Large intestine (tissue), 3 donors: ENCODE measurements around the gene HEG1. TPM values are rescaled to one million over a fixed set of nuclear protein-coding genes. Genes with fewer than 3 reads are reported as not detected.

Source experiments
- DNase-seq, 2 donors: peaks; one replicate each; pipeline versions ENCODE4 v3.0.0 to v3.0.0-alpha.2; 2013
- H3K27ac ChIP-seq: one replicate; pipeline ENCODE4 v1.5.1; 2013; ENCODE audit warnings: low read length
- H3K27me3 ChIP-seq: 2 replicates; pipeline ENCODE4 v1.6.1; 2013; ENCODE audit warnings: low read length; ENCODE audit not compliant: control insufficient read depth, insufficient read depth
- H3K36me3 ChIP-seq: 2 replicates; pipeline ENCODE4 v1.6.1; 2013; ENCODE audit warnings: low read length; ENCODE audit not compliant: control insufficient read depth, insufficient read depth
- H3K4me1 ChIP-seq: one replicate; pipeline ENCODE4 v1.6.1; 2013; ENCODE audit warnings: low read length; ENCODE audit not compliant: control insufficient read depth, insufficient read depth
- H3K4me3 ChIP-seq: one replicate; pipeline ENCODE4 v1.5.1; 2013; ENCODE audit warnings: low read length
- H3K9me3 ChIP-seq: one replicate; pipeline ENCODE4 v1.6.1; 2013; ENCODE audit warnings: mild to moderate bottlenecking, low read depth, low read length, moderate library complexity; ENCODE audit not compliant: control insufficient read depth
- WGBS: methylation state at CpG from one replicate; pipeline ENCODE4 v1.1.5; 2013; ENCODE audit warnings: low lambda C conversion rate; ENCODE audit not compliant: insufficient coverage; 5-methylcytosine and 5-hydroxymethylcytosine counted together
- polyA plus RNA-seq: library from polyadenylated mRNA; unstranded; fragments of 120-200 nt; gene quantifications from one replicate; pipeline ENCODE4 v1.2.1, GENCODE V29; 2013

The HEG1 gene
- polyA plus RNA-seq, 1 donor: 15.0 TPM

- H3K36me3 ChIP-seq: peaks cover 45% of the 10 kb centered on the region
- WGBS: no CpG with 5 or more reads among the region's 19 CpGs
- no peak for DNase-seq
Measured at GRCh38 chr3:125014570-125015179, 41.1 kb downstream of the HEG1 start.

GRCh38 chr3:125013095-125013494 is 42.7 kb downstream of the HEG1 start:
- H3K36me3 ChIP-seq: peaks cover 39% of the 10 kb centered on the region
- H3K9me3 ChIP-seq: peaks cover 3% of the 10 kb centered on the region
- 100% methylated on average over 1 of the region's 1 CpG for WGBS
- H3K27me3 ChIP-seq: no peaks in the 10 kb centered on the region
- H3K4me3 ChIP-seq: no peak overlapping the region
- DNase-seq: no peak
- no peak overlapping the region for H3K27ac ChIP-seq
- H3K4me1 ChIP-seq: no peaks in the 10 kb centered on the region

More at GRCh38 chr3:125014570-125015179, 41.1 kb downstream of the HEG1 start:
- Histone ChIP-seq H3K27me3 (no peaks in the 10 kb centered on the region), H3K9me3 (peaks cover 3% of the 10 kb centered on the region), H3K27ac (no peak overlapping the region), H3K4me1 (no peaks in the 10 kb centered on the region), H3K4me3 (no peak overlapping the region)

GRCh38 chr3:125011941-125012340 is 43.9 kb downstream of the HEG1 start:
- no peak overlapping the region for H3K4me3 ChIP-seq
- H3K27ac ChIP-seq: no peak overlapping the region
- H3K9me3 ChIP-seq: peaks cover 3% of the 10 kb centered on the region
- no peak for DNase-seq
- no peaks in the 10 kb centered on the region for H3K27me3 ChIP-seq
- 83% methylated on average over 1 of the region's 7 CpGs for WGBS
- H3K4me1 ChIP-seq: no peaks in the 10 kb centered on the region
- H3K36me3 ChIP-seq: peaks cover 39% of the 10 kb centered on the region

DNA sequence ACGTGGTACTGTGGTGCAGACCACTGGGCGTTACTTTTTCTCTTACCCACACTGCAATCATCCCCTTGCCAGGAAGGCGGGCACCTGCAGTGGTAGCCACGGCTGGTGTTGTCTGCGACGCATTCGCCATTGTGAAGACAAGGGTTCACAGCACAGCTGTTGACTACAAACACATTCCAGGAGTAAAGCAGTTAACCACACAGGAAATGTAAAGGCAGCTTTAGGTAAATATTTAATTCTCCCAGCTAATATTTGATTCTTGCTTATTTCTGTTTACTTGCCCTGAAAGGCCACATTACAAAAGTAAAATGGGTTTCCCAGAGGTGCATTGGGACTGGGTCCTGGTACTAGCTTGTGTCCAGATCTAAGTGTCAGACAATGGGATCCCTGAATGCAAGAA is 45.4 kb downstream of the HEG1 start:
- Histone ChIP-seq H3K4me1 (no peaks in the 10 kb centered on the region), H3K27ac (no peak overlapping the region), H3K27me3 (no peaks in the 10 kb centered on the region), H3K36me3 (peaks cover 39% of the 10 kb centered on the region), H3K9me3 (peaks cover 3% of the 10 kb centered on the region), H3K4me3 (no peak overlapping the region)
- DNase-seq: no peak
- no CpG with 5 or more reads among the region's 7 CpGs for WGBS

- H3K9me3 ChIP-seq: peaks cover 3% of the 10 kb centered on the region
- H3K27ac ChIP-seq: no peak overlapping the region
- WGBS: 100% methylated on average over 1 of the region's 4 CpGs
- peaks cover 28% of the 10 kb centered on the region for H3K36me3 ChIP-seq
- no peak overlapping the region for H3K4me3 ChIP-seq
- peaks cover 11% of the 10 kb centered on the region for H3K4me1 ChIP-seq
- H3K27me3 ChIP-seq: no peaks in the 10 kb centered on the region
- DNase-seq: no peak
Measured at GRCh38 chr3:125008766-125009165, 47.0 kb downstream of the HEG1 start.

DNA sequence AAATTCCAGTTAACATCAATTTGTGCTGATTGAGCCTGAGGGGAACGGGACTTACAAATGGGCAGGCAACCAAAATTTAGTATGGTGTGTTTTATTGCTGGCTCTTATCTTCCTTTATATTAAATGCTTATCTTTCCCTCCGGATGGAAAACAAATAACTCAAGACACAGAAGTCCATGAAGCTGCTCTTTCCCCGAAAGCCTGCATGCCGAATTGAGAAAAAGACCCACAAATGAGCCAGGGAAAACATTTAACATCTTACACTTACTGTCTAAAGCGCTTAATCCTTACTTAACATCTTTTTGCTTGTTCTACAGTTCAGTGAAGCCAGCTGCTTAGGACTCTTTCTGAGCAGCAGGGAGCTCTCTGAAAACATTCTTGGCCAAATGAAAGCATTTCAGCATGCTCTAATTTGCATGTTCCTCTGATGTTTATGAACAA is 49.5 kb downstream of the HEG1 start:
- no peak overlapping the region for H3K27ac ChIP-seq
- H3K4me1 ChIP-seq: peaks cover 34% of the 10 kb centered on the region
- WGBS: no CpG with 5 or more reads among the region's 5 CpGs

DNA sequence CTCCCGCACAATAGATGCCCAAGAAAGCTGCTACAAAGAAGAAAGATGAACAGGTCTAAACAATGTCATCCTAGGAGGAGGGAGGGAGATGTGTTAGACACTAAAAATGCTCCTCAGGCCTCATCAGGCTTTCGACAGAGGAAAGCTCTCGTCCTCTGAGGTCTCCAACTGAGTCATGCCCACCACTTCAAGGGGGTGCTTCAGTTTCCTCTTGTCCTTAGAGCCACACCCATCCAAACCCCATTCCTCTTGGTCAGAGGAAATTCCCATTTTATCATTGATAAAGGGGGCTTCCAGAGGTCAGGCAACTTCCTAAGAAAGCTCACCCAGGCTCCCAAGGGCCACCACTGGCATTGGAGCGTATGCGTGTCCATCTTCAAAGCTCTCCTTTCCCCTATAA is 50.1 kb downstream of the HEG1 start:
- WGBS: no CpG with 5 or more reads among the region's 5 CpGs
- no peaks in the 10 kb centered on the region for H3K27me3 ChIP-seq
- peaks cover 40% of the 10 kb centered on the region for H3K4me1 ChIP-seq
- H3K36me3 ChIP-seq: peaks cover 8% of the 10 kb centered on the region
- peak overlapping the region; percentile 96 for H3K27ac ChIP-seq
- DNase-seq: no peak
- H3K4me3 ChIP-seq: no peak overlapping the region
- H3K9me3 ChIP-seq: no peaks in the 10 kb centered on the region

More for the DNA sequence above, 49.5 kb downstream of the HEG1 start:
- H3K9me3 ChIP-seq: no peaks in the 10 kb centered on the region
- no peaks in the 10 kb centered on the region for H3K27me3 ChIP-seq
- no peak overlapping the region for H3K4me3 ChIP-seq
- DNase-seq: no peak
- peaks cover 9% of the 10 kb centered on the region for H3K36me3 ChIP-seq

DNA sequence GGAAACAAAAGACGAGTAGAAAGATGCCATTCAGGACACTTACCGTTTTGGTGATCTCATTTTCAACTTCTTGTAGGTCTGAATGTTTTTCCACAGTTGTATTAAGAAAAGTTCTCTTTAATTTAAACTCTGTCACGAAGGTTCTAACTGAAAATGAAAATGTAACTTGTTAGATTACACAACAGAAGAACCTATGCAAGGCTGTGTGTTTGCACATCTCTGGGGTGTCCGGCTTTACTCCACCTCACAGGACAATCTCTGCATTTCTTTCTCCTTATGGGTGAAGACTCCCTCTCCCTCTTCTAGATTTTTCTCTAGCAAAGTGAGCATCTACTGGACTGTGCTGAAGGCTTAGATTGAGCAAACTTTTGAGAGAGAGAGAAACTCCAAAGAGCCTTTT is 50.6 kb downstream of the HEG1 start:
- Histone ChIP-seq H3K9me3 (no peaks in the 10 kb centered on the region), H3K27me3 (no peaks in the 10 kb centered on the region), H3K4me3 (no peak overlapping the region), H3K4me1 (peaks cover 43% of the 10 kb centered on the region), H3K36me3 (peaks cover 6% of the 10 kb centered on the region), H3K27ac (peak overlapping the region; percentile 96)
- WGBS: no CpG with 5 or more reads among the region's 4 CpGs
- DNase-seq: no peak

- peak in 1 of 2 donors; percentile 39 for DNase-seq
- H3K36me3 ChIP-seq: peaks cover 4% of the 10 kb centered on the region
- WGBS: no CpG with 5 or more reads among the region's 10 CpGs
- H3K4me1 ChIP-seq: peaks cover 50% of the 10 kb centered on the region
- H3K9me3 ChIP-seq: no peaks in the 10 kb centered on the region
- H3K27me3 ChIP-seq: no peaks in the 10 kb centered on the region
- H3K27ac ChIP-seq: peak overlapping the region; percentile 96
- H3K4me3 ChIP-seq: no peak overlapping the region
Measured at GRCh38 chr3:125003859-125004595, 51.8 kb downstream of the HEG1 start.

DNA sequence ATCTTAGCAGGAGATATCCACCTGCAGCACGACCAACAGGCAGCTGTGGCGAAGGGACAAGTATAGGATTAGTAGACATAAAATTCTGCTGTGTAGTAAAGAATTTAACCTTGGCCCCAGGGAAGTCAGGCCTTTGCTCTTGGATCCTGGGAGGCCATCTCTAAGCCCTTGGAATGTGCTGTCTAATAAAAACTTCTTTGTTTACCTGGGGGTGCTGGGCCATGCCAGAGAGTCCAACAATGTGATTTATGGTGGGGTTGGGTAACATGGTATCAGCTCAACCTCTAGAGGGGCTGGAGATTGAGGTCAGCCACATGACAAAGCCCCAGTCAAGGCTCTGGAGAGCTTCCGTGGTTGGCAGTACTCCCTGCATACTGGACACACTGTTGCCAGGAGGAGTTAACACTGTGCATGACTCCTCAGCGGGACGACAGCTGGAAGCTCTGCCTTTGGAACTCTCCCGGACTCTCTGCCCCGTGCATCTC is 52.4 kb downstream of the HEG1 start:
- WGBS: no CpG with 5 or more reads among the region's 7 CpGs
- Histone ChIP-seq H3K27me3 (no peaks in the 10 kb centered on the region), H3K36me3 (peaks cover 5% of the 10 kb centered on the region), H3K4me3 (no peak overlapping the region), H3K27ac (peak overlapping the region; percentile 96), H3K9me3 (no peaks in the 10 kb centered on the region), H3K4me1 (peaks cover 55% of the 10 kb centered on the region)
- DNase-seq: peak; percentile 94 to 97
